Psoas muscle (tissue), 8 donors: ENCODE results near the gene CLDN7. TPM values are rescaled to one million over a fixed set of nuclear protein-coding genes. Genes with fewer than 3 reads are reported as not detected.

ENCODE experiments used
- ATAC-seq, 4 donors: fragments of 200-7000 bp; cut with Tn5 transposase; one replicate each; pipeline ENCODE4 v1.9.1; 2020; ENCODE audit warnings: moderate library complexity in 3 of 4, mild to moderate bottlenecking in 2 of 4
- DNase-seq, 2 donors: peaks; one replicate each; pipeline ENCODE4 v3.0.0-alpha.2; 2020
- H3K27ac ChIP-seq: fragments of 200-600 bp; one replicate; pipeline ENCODE4 v1.8.0; 2022
- H3K27me3 ChIP-seq, 3 donors: fragments of 200-600 bp in 1 of 3; one replicate each; pipeline versions ENCODE4 v1.6.1 to v1.8.0; 2013 to 2022; ENCODE audit warnings: low read length in 2 of 3, mild to moderate bottlenecking in 2 of 3, moderate library complexity in 1 of 3; ENCODE audit not compliant: insufficient read depth in 3 of 3
- H3K36me3 ChIP-seq, 2 donors: fragments of 200-600 bp in 1 of 2; one replicate each; pipeline versions ENCODE4 v1.6.1 to v1.8.0; 2013 to 2022; ENCODE audit warnings: low read depth in 1 of 2, mild to moderate bottlenecking in 1 of 2, moderate library complexity in 1 of 2; ENCODE audit not compliant: insufficient read depth in 1 of 2
- H3K4me1 ChIP-seq: fragments of 200-600 bp; one replicate; pipeline ENCODE4 v1.8.0; 2022
- H3K4me3 ChIP-seq: fragments of 200-600 bp; one replicate; pipeline ENCODE4 v1.8.0; 2022; ENCODE audit warnings: mild to moderate bottlenecking
- H3K9me3 ChIP-seq: fragments of 200-600 bp; one replicate; pipeline ENCODE4 v1.8.0; 2022
- CTCF ChIP-seq: fragments of 200-600 bp; IDR thresholded peaks from one replicate; pipeline ENCODE4 v1.8.0; 2022; ENCODE audit warnings: antibody characterized with exemption
- WGBS, 3 donors: extraction: QIAGEN DNeasy Blood & Tissue Kit; methylation state at CpG; one replicate each; pipeline versions ENCODE4 v1.1.6 to v1.1.7; 2013; 5-methylcytosine and 5-hydroxymethylcytosine counted together
- intact Hi-C, 2 donors: fragments of 100-400 bp; cut with DNase I; formaldehyde crosslinking; loops; one replicate each; pipeline versions ENCODE4 v1.11.0 to v1.14.2; 2022
- polyA plus RNA-seq, 3 donors: library from polyadenylated mRNA; stranded (reverse); fragments of 200-250 nt; gene quantifications; one replicate each; pipeline ENCODE4 v1.2.3, GENCODE V29; 2013
- total RNA-seq, 4 donors: library from RNA; stranded (reverse); fragmentation: NEBNext Ultra II Directional in 2 of 4; extraction: Animal tissue kit (Norgen Biotek cat#: 25700) in 2 of 4; gene quantifications; one replicate each; pipeline versions ENCODE4 v1.2.1 to v1.2.4, GENCODE V29; 2021 to 2023
- donor health status: healthy with polysubstance abuse.
- donor health status: DM: no; HTN: no; CAD: no; lungs with moderate emphysema.
- donor health status: Bipolar disorder and iron deficiency.
- donor health status: healthy.
- donor health status: DM: yes; HTN: yes; CAD: no.
- donor health status: DM: no; HTN: no; CAD: no.
- donor health status: DM: no; HTN: no; CAD: no.
- donor health status: DM: yes; HTN: yes; CAD: no.

Gene CLDN7
- total and polyA plus RNA-seq, 7 donors: 0.48 to 1.1 (median 0.93) TPM; not detected in 1

GRCh38 chr17:7307686-7308624, 45.7 kb upstream of the CLDN7 start:
- 0 to 1% (median 1%) methylated on average over 66 to 104 of the region's 104 CpGs for WGBS, 3 donors
- H3K4me1 ChIP-seq: peaks cover 36% of the 10 kb centered on the region

GRCh38 chr17:7306911-7307685, 44.8 kb upstream of the CLDN7 start, which contains the start of gene EIF5A:
EIF5A (plus strand) TSS chr17:7307628; CDS start chr17:7309636, 2,008 bp downstream.
- DNase-seq (peak; percentile 100), ATAC-seq (peak; percentile 86 to 88 (median 88))
- Histone ChIP-seq H3K4me1 (peaks cover 28% of the 10 kb centered on the region), H3K4me3 (peak within 1 kb of the TSS; percentile 94), H3K9me3 (no peaks in the 10 kb centered on the region), H3K36me3 (peaks cover 2 to 28% of the 10 kb centered on the region in 2 donors), H3K27ac (peak within 1 kb of the TSS; percentile 98), H3K27me3 (no peaks in the 10 kb centered on the region)
- intact Hi-C loops: loop anchor here in 1 of 2 donors (5.0 kb wide), 1 partner anchor 40 kb away; no protein-coding TSS in a partner anchor
- 0 to 1% (median 0%) methylated on average over 53 to 64 of the region's 64 CpGs for WGBS, 3 donors
- no peak for TF ChIP-seq CTCF

More at GRCh38 chr17:7307686-7308624, 45.7 kb upstream of the CLDN7 start:
- intact Hi-C loops: loop anchor here in 1 of 2 donors (5.0 kb wide), 1 partner anchor 41 kb away; no protein-coding TSS in a partner anchor
- ATAC-seq (peak; percentile 39 to 47 (median 44)), DNase-seq (peak; percentile 68 to 86)
- no peak for TF ChIP-seq CTCF
- Histone ChIP-seq H3K36me3 (peaks cover 7 to 36% of the 10 kb centered on the region in 2 donors), H3K27ac (peak overlapping the region; percentile 98), H3K4me3 (peak overlapping the region; percentile 94), H3K27me3 (no peaks in the 10 kb centered on the region), H3K9me3 (no peaks in the 10 kb centered on the region)

GRCh38 chr17:7304179-7304578, 41.9 kb upstream of the CLDN7 start:
- 93 to 99% (median 93%) methylated on average over 7 of the region's 7 CpGs for WGBS, 3 donors

More at GRCh38 chr17:7304179-7304578, 41.9 kb upstream of the CLDN7 start:
- H3K4me3 ChIP-seq: no peak overlapping the region
- no peaks in the 10 kb centered on the region for H3K36me3 ChIP-seq
- H3K27ac ChIP-seq: no peak overlapping the region
- H3K9me3 ChIP-seq: no peaks in the 10 kb centered on the region
- H3K27me3 ChIP-seq: no peaks in the 10 kb centered on the region
- H3K4me1 ChIP-seq: peaks cover 1% of the 10 kb centered on the region
- ATAC-seq (no peak), DNase-seq (no peak)
- intact Hi-C loops: no loop called here
- TF ChIP-seq CTCF: no peak
